Stimulated activated CD8-positive, alpha-beta memory T cell treated with anti-CD3 and anti-CD28 coated beads, Interleukin-12 subunit alpha, Interleukin-12 subunit beta, amount 100 ng/mL, for 1 hour (primary cell): ENCODE data around the gene SAP30L.

Experiments used
- DNase-seq: peaks from one replicate; pipeline ENCODE4 v3.0.0-alpha.2; 2020; ENCODE audit warnings: low read depth

SAP30L gene

DNA sequence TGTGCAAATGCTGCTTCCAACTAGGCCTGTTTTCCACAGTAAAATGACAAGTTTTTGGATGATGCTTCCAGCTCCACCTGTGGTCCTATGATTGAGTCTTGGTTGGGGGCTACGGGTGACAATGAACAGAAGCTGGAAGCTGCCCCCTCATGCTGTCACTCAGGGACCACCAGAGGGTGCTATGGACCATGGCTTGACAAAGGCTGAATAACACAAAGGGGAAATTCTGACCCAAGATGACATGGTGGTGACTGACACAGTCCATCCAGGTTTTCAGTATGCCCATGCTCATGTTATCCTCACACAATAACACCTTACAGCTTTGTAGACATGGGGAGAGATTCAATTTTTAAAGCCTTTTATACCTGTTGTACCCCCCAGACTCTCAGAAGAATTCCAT, 23.9 kb upstream of the SAP30L start:
- no peak for DNase-seq

DNA sequence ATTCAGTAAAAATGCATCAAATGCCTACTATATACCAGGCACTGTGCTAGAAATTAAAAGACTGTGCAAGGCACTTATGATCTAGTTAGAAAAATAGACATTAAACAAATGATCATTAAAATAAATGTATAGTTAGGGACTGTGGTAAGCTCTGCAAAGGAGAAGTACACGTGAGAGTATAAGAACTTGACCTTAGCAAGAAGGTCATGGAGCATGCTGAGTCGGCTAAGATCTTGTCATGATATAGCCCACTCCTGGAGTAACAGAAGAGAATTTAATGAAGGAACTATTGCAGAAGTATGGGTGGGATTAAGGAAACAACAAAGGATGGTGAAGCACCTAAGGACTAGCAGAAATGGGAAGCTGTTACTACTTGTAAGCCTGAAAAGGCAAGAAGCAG, 23.5 kb upstream of the SAP30L start:
- DNase-seq: no peak

DNA sequence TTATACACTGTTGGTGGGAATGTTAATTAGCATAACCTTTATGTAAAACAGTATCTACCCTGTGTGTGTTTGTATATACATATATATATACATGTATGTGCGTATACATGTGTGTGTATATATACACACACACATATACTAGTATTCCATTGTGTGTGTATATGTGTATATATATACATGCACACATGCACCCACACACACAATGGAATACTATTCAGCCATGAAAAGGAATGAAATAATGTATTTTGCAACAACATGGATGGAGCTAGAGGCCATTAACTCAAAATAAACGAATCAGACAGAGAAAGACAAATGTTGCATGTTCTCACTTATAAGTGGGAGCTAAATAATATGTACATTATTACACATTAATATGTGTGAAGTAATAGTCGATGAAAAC, 17.6 kb upstream of the SAP30L start:
- DNase-seq: no peak

DNA sequence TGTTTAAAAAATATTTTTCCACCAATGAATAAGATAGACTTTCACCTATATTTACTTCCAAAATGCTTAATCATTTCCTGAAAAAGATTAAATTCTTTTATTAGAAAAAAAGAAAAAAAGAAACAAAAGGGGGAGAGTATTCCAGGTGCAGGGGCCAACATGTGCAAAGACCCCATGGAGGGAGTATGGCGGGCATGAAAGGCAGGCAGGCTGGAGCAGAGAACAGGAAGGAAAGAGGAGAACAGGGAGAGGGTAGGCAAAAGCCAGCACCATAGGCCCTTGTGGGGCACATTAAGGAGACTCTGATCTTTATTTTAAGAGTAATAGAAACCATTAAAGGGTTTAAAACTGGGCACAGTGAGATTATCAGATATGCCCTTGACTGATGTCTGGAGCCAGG, 16.5 kb upstream of the SAP30L start:
- DNase-seq: no peak

DNA sequence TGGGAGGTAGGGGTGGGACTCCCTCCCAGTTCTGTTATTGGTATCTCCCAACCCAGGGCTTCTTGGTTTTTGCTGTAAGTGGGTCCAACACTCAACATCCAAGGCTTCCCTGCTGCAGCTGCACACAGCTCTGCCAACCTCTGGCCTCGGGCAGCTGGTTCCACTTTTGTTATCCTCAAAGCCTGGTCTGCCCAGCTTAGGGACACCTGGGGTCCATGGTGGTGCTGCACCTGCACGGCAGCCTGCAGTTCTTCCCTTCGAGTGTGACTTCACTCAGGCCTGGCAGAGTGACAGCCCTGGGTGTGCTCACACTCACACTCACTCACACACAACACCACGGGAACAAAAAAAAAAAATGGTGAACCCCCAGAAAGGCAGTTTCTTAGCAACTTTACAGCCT, 15.3 kb upstream of the SAP30L start:
- no peak for DNase-seq

DNA sequence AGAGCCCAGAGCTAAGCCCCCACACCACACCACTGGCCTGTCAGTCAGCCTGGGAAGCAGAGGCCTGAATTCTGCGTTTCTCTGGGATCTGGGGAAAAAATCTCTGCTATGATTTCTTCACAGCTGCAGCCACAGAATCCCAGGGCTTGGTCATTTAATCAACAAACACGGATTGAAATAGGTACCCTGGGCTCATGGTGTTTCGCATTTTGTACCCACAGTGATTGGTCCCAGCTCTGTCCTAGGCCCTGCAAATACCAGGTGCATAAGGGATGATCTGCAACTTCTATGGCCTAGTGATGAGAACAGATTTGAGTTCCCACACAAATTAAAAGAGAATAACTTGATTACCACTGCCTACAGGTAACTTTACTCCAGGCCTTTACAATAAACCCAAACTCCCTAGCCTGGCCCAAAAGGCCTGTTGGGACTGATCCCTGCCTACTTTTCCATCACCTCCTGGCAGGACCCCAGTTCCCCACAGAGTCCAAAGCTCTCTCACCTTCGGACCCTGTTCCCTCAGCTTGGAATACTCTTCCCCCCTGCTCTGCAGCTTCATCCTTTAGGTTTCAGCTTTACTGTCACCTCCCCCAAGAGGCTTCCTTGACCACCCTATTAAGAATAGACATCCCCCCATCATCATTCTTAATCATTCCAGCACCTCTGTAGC, 14.7 kb upstream of the SAP30L start:
- no peak for DNase-seq

DNA sequence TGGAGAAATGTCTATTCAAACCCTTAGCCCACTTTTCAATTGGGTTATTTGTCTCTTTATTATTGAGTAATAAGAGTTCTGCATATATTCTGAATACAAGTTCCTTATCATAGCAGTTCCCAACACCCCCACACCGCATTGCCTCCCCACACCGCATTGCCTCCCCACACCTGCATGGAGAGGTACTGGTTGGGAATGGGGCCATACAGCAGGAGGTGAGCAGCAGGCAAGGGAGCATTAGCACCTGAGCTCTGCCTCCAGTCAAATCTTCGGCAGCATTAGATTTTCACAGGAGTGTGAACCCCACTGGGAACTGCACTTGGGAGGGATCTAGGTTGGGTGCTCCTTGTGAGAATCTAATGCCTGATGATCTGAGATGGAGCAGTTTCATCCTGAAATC, 10.6 kb upstream of the SAP30L start:
- DNase-seq: no peak

DNA sequence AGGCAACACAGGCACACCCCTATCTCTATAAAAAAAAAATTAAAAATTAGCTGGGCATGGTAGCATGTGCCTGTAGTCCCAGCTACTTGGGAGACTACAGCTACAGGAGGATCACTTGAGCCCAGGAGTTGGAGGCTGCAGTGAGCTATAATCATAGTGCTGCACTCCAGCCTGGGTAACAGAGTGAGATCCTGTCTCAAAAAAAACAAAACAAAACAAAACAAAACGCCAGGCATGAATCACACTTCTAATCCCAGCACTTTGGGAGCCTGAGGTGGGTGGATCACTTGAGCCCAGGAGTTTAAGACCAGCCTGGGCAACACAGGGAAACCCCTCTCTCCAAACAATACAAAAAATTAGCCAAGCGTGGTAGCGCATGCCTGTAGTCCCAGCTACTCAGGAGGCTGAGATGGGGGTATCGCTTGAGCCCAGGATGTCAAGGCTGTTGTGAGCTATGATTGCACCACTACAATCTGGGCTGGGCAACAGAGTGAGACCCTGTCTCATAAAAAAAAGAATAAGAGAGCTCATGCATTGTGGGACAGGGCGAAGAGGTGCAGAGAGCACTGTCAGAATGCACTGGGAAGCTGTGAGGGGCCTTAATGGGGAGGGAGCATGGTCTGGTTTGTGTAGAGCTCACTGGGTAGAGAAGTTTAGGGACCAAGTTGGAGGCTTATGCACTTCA, 8.4 kb upstream of the SAP30L start:
- DNase-seq: no peak

DNA sequence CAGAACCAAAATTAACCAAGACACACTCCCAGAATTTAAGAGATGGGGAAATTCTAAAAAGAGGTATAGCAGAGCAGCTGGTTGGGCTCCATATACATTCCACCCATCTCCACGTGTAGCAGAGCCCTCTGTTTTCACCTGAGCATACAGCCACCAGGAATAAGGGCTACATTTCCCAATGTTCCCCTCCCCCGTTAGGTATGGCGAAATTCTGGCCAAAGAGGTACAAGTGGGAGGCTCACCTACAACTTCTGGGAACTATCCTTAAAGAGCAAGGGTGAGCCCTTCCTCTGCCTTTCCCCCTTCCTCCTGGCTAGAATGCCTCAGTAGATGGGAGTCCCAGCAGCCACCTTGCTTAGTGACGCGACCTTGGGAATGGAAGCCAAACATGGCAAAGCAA, 5.3 kb upstream of the SAP30L start:
- no peak for DNase-seq

DNA sequence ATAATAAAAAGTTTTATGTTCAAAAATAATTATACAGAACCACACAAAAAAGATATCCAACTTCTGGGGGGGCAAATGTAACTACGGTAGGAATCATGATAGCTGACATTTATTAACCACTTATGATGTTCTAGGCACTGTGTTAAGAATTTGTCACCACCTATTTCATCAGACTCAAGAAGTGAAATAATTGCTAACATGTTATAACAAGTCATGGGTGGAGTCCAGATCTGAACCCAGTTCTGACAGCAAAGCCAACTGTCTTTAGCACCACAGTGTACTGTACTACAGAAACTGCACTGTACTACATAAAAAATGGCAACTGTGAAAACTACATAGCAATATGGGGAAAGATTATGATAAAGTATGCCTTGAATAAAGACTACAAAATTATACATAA, 3.0 kb upstream of the SAP30L start:
- DNase-seq: no peak

DNA sequence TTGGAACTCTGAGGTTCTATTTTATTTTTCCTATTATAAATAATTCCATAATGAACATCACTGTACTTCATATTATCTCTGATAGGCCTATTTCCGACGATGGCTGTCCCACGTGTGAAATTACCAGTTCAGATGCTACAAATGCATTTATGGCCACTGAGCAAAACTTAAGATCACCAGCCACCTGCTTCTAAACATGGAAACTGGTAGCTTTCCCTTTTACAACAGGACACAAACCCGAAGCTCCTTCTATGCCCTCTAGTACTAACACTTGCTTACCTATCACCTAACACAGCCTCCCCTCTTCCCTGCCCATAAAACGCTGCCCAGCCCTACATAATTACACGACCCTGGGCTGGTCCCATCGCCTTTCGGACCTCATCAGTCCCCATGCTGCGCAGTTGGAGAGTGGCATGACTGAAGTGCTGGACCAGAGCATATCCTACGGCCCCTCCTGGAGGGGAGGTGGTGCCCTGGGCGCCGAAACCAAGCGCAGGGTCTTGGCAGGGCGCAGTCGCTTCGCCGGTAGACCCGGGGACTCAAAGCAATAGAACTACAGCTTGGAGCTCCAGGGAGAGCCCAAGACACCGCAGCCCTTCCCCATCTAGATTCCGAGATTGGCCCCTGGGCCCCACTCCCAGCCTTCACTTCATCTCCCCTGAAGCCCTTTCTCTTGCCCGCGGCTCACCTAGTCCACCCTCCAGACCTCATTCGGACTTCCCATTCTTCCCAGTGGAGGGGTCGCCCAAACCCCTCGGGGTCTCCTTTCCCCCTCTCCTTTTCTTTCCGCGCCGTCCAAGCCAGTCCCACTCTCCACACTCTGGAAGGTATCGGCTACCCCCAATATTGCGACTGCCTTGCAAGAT, 1.0 kb upstream of the SAP30L start:
- no peak for DNase-seq

DNA sequence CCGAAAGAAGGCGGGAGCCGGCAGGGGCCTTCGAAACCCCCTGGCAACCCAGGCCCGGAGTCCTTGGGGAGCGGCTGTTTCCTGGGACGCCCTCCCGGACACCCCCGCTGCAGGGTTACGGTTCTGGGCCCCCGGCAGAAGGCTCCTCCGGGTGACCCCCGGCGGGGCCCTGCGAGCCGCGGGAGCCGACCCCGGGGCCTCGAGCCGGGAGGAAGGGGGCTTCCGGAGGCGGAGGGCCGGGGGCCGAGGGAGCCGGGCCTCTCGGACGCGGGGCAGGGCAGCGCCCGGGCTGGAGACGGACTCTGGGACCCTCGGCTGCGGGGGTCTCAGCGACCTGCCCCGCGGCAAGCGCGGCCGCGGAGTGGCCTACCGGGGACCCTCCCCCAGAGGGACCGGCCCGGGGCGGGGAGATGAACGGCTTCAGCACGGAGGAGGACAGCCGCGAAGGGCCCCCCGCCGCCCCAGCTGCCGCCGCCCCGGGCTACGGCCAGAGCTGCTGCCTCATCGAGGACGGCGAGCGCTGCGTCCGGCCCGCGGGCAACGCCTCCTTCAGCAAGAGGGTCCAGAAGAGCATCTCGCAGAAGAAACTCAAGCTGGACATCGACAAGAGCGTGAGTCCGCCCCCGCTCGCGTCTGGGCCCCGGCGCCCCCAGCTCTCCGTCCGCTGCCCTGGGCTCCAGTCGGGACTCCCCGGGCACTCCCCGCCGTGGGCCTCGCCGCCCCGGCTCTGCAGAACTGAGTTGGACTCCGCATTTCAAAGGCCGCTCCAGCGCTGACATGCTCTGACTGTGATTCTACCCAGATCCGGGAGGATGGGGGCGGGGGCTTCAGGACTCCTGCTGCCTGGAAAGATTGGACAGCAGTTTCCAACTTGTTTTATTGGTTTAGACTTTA, 645 bp downstream of the SAP30L start:
- peak; percentile 14 for DNase-seq

DNA sequence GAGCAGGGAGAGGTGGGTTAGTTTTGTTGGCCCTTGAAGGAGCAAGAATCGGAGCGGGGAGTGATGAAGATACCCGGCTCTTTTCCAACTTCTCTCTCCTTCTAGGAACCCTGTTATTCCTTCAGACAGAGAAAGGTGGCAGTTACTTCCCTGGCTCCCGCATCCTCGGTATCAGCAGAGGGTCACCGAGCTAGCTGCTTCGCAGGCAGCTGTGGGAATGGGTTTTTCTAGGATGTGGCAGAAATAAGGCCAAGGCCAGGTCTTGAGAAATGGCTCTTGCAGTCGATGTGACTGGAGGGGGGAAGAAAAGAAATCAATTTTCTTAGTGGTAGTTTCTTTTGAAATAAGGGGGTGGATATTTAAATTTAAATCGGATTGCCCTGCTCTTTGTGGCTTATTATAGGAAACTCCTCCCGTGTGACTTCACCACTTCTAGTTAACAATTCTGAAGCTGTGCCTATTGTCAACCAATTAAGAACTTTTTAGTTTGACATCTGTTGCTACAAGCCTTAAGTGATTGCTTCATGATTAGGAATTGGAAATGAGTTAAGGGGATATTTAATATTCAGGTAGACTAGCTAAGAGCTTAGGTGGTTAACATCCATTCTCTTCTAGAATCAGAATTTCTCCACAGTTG, 1.4 kb downstream of the SAP30L start:
- DNase-seq: no peak

DNA sequence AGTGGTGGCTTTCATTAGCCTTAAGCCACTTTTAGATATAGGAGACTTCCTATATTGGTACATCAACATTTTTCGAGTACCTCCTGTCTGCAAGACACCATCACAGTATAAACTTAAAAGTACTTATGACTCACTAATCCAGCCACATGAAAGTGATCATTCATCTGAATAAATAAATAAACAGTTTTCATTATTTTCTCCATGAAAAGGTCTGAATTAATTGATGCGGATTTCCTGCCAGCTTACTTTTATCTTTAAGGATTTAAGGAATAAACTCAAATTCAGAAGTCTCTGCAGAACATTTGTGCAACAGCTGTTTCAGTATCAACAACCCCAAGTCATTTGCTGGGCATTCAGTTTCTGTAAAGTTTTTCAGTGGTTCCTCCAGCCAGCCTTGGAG, 4.0 kb downstream of the SAP30L start:
- DNase-seq: no peak

DNA sequence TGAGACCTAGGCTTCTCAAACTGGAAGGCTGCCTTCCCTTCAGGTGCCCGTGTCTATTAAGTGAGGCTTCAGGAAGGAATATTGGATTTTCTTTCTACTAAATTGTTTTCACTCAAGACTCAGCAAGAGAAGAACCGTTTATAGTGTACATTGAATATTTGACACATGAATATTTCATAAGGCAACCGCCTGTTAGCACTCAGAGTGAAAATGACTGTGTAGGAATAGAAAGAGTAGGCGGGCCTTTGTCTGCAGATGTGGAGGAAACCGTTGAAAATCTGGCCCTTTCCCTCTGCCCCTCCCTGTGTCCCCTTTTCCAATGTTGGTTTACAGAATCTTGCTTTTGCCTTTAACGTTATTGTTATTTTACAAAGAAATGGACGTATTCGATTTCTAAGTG, 6.2 kb downstream of the SAP30L start:
- no peak for DNase-seq

DNA sequence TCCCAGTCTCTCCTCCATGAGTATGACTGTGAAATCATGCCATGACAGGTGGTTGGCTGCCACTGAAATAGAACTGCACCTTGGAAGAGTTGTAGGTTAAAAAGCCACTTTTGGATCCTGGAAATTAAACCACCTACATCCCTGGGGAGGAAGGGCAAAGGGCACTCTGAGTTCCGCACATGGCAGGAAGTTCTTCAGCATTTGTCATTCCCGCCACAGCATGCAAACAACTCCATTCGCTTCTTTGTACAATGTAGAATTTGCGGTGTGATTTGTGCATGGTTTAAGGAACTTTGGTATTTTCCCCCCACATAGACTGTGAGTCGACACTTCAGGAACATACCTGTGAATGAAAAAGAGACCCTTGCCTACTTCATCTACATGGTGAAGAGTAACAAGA, 9.8 kb downstream of the SAP30L start:
- DNase-seq: no peak

DNA sequence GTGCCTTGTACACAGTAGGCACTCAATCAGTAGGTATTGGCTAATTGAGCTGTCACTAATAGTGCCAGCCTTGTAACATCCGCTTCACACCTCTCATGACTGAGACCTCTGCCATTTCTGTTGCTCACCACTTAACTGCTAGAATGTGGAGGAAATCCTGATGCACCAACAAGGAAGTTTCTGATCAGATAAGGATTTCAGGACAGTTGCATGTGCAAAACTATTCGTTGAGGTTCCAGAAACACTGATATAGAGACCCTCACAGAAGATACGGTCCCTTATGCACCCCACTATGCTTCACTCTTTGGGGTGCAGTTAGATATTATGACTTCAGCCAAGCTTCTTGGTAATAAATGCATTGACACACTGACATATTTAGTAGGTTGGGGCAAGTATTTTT, 10.7 kb downstream of the SAP30L start:
- DNase-seq: no peak

DNA sequence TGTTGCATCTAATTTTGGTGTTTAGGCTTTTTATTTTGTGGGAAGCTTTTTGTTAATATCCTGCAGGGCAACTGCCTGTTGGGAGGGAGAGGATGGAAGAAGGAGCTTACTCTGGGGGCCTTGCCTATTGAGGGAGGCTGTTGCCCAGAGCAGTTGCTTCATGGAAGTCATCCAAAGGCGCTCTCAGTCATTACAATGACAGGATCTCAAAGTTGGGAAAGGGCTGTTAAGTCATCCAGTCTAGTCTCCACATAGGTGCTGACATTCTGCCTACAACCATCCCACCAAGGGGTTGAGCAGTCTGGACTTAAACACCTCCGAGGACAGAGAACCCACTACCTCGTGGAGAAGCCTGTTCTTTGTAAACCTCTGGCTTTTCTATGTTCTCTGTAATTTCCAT, 13.2 kb downstream of the SAP30L start:
- DNase-seq: no peak

DNA sequence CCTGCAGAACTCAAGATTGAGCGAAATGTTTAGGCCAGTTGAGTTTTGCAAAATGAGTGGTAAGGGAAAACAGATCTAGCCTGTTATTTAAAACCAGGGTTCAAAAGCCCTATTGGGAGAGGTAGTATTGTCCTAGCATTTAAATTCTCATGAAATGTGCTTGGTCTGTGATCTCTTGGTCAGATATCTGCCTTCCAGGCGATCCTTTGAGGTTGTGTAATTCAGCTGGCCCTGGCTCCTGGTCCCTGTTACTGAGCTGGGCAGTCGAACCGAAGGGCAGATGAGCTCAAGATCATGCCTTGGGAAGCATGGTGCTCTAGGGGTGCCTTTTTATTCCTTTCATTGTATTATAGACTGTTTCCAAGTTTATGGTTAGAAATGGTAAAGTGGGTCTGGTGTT, 14.4 kb downstream of the SAP30L start:
- no peak for DNase-seq

DNA sequence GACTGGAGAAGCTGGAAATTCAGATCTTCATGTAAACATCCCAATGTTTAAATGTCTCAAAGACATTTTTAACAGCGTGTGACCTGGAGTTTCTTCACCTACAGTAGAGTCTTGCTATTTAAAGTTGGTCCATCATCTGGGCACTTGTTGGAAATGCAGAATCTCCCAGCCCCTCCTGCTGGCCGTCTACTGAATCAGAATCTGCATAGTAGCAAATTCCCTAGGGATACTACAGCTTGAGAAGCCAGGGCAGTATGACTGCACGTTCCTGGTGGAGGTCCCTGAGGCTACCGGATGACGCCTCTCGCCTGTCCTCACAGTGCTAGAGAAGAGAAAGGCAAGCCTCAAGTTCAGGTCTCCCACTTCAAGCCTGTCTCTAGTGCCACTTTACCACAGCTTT, 15.7 kb downstream of the SAP30L start:
- no peak for DNase-seq

DNA sequence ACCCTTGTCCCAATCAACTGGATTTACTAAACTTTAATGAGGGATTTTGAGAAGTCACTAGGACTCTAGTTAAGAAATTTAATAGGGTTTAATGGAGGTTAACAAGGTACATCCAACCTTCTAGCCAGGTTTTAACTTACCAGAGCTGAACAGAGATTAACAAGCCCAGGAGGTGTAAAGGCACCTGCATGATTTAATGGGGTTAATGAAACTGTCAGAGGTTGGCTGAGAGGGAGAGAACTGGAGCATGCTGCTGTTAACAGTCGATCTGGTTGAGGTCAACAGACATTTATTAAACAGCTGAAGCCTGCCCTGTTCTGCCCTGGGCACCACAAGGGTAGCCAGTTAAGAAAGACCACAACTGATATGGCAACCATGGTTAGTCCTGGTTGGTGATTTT, 18.6 kb downstream of the SAP30L start:
- DNase-seq: no peak

DNA sequence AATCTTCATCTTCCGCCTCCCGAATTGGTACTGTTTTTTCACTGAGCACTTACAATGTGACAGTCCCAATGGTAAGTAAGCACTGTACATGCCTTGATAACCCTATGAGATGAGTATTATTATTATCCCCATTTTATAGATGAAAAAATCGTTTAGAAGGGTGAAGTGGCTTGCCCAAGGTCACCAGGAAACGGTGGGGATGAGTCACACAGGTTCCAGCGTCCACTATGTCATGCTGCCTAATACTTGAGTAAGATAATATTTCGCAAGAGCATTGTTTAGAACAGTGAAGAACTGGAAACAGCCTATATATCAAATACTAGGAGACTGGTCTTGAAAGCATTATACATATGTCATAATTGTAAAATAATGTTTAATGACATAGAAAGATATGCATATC, 19.4 kb downstream of the SAP30L start:
- no peak for DNase-seq
